Measurements from ENCODE around the gene FASN.
A peak's percentile ranks its signal among the peaks of the same experiment; 100 is the strongest.

The FASN gene

DNA sequence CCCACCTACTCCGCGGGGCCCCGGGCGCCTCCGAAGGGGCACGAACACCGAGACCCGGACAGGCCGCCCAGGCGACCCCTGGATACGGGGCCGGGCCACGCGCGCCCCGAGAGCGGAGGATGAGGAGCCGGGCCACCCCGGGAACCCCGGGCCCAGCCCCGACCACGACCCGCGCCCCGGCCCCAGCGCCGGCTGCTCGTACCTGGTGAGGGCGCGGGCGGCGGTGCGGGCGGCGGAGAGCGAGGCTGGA, 192 bp downstream of the FASN start:
- Histone ChIP-seq H3K4me1 (ENCODE audit: control insufficient read depth, insufficient read depth, low read length) (peaks cover 26% of the 10 kb centered on the region), H3K4me3 (ENCODE audit: low read length) (peak overlapping the region; percentile 85), H3K9me3 (replicated peaks; ENCODE audit: low read length) (no peaks in the 10 kb centered on the region), H3K4me2 (ENCODE audit: low read length) (peak overlapping the region; percentile 99), H3K27me3 (ENCODE audit: control insufficient read depth, insufficient read depth, low read length) (no peaks in the 10 kb centered on the region), H3K9ac (ENCODE audit: low read depth, low read length) (peak overlapping the region; percentile 97), H3K36me3 (ENCODE audit: insufficient read depth, low read length) (peaks cover 23% of the 10 kb centered on the region)

DNA sequence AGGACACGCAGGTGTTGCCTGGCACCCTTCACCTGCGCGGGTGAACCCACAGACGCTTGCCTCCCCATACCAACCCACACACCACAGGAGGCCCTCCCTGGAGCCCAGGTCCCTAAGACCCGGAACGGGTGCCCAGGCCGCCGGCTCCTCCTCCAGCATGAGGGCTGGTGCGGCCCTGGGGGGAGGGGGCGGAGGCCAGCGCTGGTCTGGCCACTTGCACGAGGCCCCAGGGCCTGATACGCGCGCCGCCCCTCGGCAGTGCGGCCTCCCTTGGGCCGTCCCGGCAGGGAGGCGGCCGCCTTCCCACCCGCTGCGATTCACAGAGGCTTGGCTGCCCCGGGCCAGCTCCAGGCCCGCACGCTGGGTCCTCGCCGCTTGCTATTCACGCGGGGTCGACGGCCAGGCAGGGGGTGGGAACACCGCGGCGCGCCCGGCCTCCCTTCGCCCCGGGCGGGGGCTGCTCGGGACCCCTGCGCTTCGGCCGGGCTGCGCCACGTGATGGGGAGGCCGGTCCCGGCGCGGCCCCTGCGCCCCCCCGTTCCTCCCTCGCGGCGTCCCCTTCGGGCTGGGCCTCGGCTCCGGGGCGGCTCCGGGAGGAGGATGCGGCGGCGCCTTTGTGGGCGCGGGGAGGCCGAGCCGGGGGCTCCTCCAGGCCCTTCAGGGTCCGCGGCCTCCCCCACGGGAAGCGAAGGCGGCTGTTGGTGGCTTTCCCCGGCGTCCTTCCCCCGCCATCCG, 685 bp downstream of the FASN start:
- peaks cover 24% of the 10 kb centered on the region for H3K36me3 ChIP-seq (ENCODE audit: insufficient read depth, low read length)
- peak overlapping the region; percentile 97 for H3K9ac ChIP-seq (ENCODE audit: low read depth, low read length)
- no peaks in the 10 kb centered on the region for H3K9me3 ChIP-seq (replicated peaks; ENCODE audit: low read length)
- peaks cover 26% of the 10 kb centered on the region for H3K4me1 ChIP-seq (ENCODE audit: control insufficient read depth, insufficient read depth, low read length)
- H3K4me3 ChIP-seq (ENCODE audit: low read length): peak overlapping the region; percentile 85
- peak overlapping the region; percentile 99 for H3K4me2 ChIP-seq (ENCODE audit: low read length)
- no peaks in the 10 kb centered on the region for H3K27me3 ChIP-seq (ENCODE audit: control insufficient read depth, insufficient read depth, low read length)

DNA sequence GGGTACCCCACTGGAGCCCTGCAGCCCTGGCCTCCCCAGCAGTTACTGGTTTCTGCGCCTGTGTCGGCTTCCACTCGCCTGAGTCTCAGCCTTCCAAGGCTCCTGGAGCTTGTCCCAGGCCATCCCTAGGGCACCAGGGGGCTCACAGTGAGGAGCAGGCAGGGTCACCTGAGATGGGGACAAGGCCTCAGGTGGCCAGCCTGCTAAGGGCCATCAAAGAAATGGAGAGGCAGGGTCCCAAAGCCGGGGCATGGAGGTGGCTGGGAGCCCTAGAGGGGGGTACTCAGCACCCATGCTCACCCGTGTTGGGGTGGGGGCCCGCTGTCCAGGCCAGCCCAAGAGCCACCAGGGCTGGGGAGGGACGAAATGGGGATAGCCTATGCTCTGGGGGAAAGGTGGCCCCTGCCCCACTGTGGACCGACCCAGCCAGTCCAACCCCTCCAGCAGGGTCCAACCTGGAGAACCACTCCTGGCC, 1.3 kb downstream of the FASN start:
- H3K9me3 ChIP-seq (replicated peaks; ENCODE audit: low read length): no peaks in the 10 kb centered on the region
- no peaks in the 10 kb centered on the region for H3K27me3 ChIP-seq (ENCODE audit: control insufficient read depth, insufficient read depth, low read length)
- H3K4me3 ChIP-seq (ENCODE audit: low read length): peak overlapping the region; percentile 85
- H3K4me2 ChIP-seq (ENCODE audit: low read length): peak overlapping the region; percentile 99
- peaks cover 30% of the 10 kb centered on the region for H3K36me3 ChIP-seq (ENCODE audit: insufficient read depth, low read length)
- peaks cover 26% of the 10 kb centered on the region for H3K4me1 ChIP-seq (ENCODE audit: control insufficient read depth, insufficient read depth, low read length)
- peak overlapping the region; percentile 97 for H3K9ac ChIP-seq (ENCODE audit: low read depth, low read length)

DNA sequence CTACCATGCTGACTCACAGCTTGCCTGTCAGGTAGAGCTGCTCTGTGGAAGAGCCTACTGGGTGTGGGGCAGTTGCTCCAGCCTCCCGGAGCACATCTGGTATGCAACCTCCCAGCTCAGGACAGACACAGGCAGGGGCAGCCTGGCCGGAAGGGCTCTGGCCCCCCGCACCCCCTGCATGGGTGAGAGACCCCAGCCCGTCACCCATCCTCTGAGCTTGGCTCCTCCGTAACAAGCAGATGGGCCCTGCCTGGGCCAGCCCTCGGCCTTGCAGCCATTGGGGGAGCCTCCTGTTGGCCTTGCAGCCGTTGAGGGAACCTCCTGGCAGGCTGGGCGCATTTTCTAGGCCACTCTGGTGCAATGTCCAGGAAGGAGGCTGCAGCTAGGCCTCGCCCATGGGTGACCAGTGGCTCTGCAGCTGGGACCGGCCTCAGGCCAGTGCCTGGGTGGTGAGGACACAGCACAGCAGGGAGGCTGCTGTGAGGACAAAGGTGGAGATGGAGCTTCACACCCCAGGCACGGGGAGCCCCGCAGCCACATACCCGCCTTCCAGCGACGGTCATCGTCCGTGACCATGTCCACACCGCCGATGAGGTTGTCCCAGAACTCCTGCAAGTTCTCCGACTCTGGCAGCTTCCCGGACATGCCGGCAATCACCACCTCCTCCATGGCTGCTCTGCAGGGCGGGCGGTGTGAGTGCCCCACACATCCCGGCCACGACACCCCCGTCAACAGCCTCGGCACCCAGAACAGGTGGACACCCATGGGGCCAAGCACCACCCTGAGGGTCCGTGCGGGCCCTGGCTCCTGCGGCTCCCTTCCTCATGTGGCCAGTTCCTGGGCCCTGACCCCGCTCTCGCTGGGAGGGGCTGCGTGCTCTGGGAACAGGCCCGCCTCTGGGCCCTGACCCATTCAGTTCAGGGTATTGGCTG, 2.0 kb downstream of the FASN start:
- peaks cover 26% of the 10 kb centered on the region for H3K4me1 ChIP-seq (ENCODE audit: control insufficient read depth, insufficient read depth, low read length)
- H3K4me3 ChIP-seq (ENCODE audit: low read length): peak overlapping the region; percentile 85
- peaks cover 37% of the 10 kb centered on the region for H3K36me3 ChIP-seq (ENCODE audit: insufficient read depth, low read length)
- H3K9ac ChIP-seq (ENCODE audit: low read depth, low read length): peak overlapping the region; percentile 97
- no peaks in the 10 kb centered on the region for H3K9me3 ChIP-seq (replicated peaks; ENCODE audit: low read length)
- no peaks in the 10 kb centered on the region for H3K27me3 ChIP-seq (ENCODE audit: control insufficient read depth, insufficient read depth, low read length)
- H3K4me2 ChIP-seq (ENCODE audit: low read length): peak overlapping the region; percentile 99

DNA sequence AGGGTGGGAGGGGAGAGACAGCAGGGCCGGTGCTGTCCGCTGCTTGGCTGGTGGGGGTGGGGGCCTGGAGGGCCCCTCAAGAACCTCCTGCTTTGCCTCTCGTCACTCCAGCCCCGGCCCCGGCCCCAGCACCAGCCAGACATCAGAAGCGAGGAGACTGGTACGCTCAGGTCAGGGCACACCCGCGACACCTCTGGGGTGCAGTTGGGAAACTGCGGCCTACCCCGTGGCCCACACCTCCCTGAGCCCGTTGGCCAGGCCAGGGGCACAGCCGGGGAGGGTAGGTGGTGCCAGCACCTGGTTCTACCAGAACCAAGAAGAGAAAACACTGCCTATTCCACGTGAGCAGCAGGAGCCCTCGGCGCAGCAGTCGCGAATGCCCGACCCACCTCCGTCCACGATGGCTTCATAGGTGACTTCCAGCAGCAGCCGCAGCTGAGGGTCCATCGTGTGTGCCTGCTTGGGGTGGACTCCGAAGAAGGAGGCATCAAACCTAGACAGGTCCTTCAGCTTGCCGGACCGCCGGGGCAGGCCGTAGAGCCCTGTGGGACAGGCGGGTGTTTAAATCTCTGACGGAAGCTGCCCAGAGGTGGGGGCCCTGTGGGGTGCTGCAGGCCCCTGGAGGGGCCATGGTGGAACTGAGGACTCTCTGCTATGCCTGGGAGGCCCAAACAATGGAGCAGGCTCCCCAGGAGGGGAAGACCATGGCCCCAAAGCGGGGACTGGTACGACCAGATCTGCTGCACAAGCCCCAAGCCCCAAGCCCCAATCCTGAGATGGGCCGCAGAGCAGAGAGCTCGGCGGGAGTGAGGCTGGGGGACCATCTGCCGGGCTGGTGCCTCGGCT, 2.9 kb downstream of the FASN start:
- Histone ChIP-seq H3K27me3 (ENCODE audit: control insufficient read depth, insufficient read depth, low read length) (no peaks in the 10 kb centered on the region), H3K4me2 (ENCODE audit: low read length) (peak overlapping the region; percentile 99), H3K4me3 (ENCODE audit: low read length) (no peak overlapping the region), H3K9ac (ENCODE audit: low read depth, low read length) (no peak overlapping the region), H3K4me1 (ENCODE audit: control insufficient read depth, insufficient read depth, low read length) (peaks cover 24% of the 10 kb centered on the region), H3K9me3 (replicated peaks; ENCODE audit: low read length) (no peaks in the 10 kb centered on the region), H3K36me3 (ENCODE audit: insufficient read depth, low read length) (peaks cover 44% of the 10 kb centered on the region)

DNA sequence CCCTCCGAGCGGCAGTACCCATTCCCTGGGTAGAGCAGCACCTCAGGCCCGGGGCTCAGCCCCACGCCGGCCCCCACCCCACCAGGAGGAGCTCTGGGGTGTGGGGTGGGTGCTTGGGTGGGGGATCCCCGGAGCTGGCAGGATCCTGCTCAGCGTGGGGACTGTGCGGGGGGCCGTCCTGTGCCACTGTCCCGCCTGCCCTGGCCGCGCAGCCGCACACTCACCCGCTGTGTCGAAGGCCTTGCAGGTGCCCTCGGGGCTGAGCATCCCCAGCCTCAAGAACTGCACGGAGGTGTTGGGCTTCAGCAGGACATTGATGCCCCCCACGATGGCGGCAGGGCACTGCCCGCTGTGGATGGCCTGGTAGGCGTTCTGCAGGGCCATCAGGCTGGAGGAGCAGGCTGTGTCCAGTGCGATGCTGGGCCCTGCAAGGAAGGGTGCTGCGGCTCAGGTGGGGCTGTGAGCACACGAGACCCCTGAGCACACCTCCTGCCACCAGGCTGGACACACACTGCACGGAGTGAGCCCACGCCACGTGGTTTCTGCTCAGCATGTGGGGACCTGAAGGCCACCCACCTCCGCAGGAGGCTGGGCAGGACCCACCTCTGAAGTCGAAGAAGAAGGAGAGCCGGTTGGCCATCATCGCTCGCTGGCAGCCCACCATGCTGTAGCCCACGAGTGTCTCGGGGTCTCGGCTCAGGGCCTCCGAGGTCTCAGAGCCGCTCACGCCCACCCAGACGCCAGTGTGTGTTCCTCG, 4.9 kb downstream of the FASN start:
- Histone ChIP-seq H3K4me1 (ENCODE audit: control insufficient read depth, insufficient read depth, low read length) (peaks cover 13% of the 10 kb centered on the region), H3K9ac (ENCODE audit: low read depth, low read length) (no peak overlapping the region), H3K4me2 (ENCODE audit: low read length) (no peak overlapping the region), H3K36me3 (ENCODE audit: insufficient read depth, low read length) (peaks cover 64% of the 10 kb centered on the region), H3K9me3 (replicated peaks; ENCODE audit: low read length) (no peaks in the 10 kb centered on the region), H3K4me3 (ENCODE audit: low read length) (no peak overlapping the region), H3K27me3 (ENCODE audit: control insufficient read depth, insufficient read depth, low read length) (no peaks in the 10 kb centered on the region)

DNA sequence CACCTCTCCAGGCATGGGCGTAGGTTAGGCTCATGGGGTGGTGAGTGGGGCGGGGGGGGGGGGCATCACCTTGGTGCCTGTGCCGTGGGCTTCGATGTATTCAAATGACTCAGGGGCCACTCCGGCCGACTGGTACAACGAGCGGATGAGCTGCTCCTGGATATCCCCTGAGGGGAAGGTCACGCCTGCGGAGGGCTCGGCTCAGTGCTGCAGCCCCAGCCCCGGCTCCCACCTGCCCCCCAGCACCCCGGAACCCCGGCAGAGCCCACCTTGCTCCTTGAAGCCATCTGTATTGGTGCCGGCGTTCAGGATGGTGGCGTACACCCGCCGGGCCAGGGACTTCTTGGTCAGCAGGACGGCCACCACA, 5.4 kb downstream of the FASN start:
- Histone ChIP-seq H3K27me3 (ENCODE audit: control insufficient read depth, insufficient read depth, low read length) (no peaks in the 10 kb centered on the region), H3K4me2 (ENCODE audit: low read length) (no peak overlapping the region), H3K4me3 (ENCODE audit: low read length) (no peak overlapping the region), H3K9ac (ENCODE audit: low read depth, low read length) (no peak overlapping the region), H3K9me3 (replicated peaks; ENCODE audit: low read length) (no peaks in the 10 kb centered on the region), H3K4me1 (ENCODE audit: control insufficient read depth, insufficient read depth, low read length) (peaks cover 13% of the 10 kb centered on the region), H3K36me3 (ENCODE audit: insufficient read depth, low read length) (peaks cover 69% of the 10 kb centered on the region)

DNA sequence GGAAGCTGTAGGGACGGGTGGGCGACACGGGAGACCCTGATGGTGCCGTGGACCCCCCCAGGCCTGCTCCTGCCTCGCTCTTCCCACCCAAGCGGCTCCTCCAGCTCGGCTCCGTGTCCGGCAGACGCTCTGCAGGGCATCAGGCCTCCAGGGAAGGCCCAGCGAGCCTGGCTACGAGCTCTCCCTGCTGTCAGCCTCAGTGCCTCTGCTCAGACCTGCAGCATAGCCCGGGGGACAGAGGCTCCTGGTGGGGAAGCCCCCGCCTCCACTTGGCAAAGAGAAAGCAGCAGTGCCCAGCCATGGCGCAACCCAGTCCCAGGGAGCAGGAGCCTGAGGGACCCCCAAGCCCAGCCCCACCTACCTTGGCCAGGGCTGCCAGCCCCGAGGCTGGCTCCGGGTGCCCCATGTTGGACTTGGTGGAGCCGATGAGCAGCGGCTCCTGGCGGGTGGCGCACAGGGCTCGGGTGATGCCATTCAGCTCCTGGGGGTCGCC, 5.9 kb downstream of the FASN start:
- Histone ChIP-seq H3K9ac (ENCODE audit: low read depth, low read length) (no peak overlapping the region), H3K9me3 (replicated peaks; ENCODE audit: low read length) (no peaks in the 10 kb centered on the region), H3K27me3 (ENCODE audit: control insufficient read depth, insufficient read depth, low read length) (no peaks in the 10 kb centered on the region), H3K4me3 (ENCODE audit: low read length) (no peak overlapping the region), H3K4me2 (ENCODE audit: low read length) (no peak overlapping the region), H3K4me1 (ENCODE audit: control insufficient read depth, insufficient read depth, low read length) (peaks cover 13% of the 10 kb centered on the region), H3K36me3 (ENCODE audit: insufficient read depth, low read length) (peaks cover 74% of the 10 kb centered on the region)

DNA sequence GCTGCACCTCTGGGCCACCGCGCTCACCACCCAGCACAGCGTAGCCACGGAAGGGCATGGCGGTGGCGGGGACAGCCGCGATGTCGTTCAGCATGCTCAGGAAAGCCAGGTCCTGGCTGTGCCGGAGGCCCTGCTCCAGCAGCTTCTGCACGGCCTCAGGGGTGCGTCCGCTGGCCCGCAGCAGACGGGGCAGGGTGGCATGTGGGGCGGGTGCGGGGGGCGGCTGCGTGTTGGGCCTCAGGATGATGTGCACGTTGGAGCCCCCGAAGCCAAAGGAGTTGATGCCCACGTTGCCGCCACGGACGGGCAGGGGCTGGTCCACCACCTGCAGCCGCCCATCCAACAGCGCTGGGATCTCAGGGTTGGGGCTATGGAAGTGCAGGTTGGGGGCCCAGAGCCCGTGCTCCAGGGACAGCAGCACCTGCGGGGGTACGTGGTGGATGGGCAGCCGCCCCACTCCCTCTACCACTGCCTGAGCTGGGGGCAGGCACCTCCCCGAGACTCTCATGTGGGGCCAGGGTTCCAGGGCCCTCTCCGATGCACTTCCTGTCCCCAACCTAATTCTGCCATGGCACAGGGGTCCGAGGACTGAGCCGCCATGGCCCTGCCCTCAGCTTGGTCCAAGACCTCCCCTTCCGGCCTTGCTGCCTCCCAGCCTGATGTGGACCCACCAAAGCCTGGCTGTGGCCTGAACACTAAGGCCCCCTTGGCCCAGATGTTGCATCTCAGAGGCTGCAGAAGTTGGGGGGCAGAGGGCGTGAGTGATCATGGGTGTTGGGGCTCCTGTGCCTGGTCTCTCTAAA, 6.6 kb downstream of the FASN start:
- no peak overlapping the region for H3K9ac ChIP-seq (ENCODE audit: low read depth, low read length)
- H3K4me1 ChIP-seq (ENCODE audit: control insufficient read depth, insufficient read depth, low read length): peaks cover 6% of the 10 kb centered on the region
- peaks cover 79% of the 10 kb centered on the region for H3K36me3 ChIP-seq (ENCODE audit: insufficient read depth, low read length)
- H3K9me3 ChIP-seq (replicated peaks; ENCODE audit: low read length): no peaks in the 10 kb centered on the region
- no peaks in the 10 kb centered on the region for H3K27me3 ChIP-seq (ENCODE audit: control insufficient read depth, insufficient read depth, low read length)
- no peak overlapping the region for H3K4me3 ChIP-seq (ENCODE audit: low read length)
- H3K4me2 ChIP-seq (ENCODE audit: low read length): no peak overlapping the region

DNA sequence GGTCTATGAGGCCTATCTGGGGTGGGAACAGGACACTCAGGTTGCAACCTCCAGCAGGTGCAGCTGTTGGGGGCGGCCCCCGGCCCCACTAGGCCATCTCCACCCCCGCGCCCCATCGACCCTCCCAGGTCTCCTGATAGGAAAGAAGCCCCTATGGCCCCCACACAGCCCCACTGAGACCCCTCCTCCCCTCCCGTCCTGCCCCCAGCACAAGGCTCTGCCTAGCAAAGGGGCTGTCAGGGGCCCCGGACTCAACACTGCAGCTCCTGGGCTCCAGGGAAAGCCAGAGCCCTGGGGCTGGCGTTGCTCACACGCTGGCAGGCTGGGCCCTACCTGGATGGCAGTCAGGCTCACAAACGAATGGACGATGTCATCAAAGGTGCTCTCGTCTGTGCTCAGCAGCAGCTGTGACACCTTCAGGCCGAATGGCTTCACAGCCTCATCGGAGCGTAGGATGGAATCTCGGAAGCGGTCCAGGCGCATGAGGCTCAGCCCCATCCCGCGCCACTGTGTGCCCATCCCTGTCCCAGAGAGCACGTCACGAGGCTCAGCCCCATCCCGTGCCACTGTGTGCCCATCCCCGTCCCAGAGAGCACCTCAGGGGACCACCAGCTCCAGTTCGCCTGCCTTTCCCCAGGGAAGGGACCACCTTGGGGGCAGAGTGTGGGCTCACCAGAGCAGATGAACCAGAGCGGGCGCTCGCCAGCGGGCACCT, 7.3 kb downstream of the FASN start:
- no peak overlapping the region for H3K4me3 ChIP-seq (ENCODE audit: low read length)
- H3K9ac ChIP-seq (ENCODE audit: low read depth, low read length): no peak overlapping the region
- H3K4me1 ChIP-seq (ENCODE audit: control insufficient read depth, insufficient read depth, low read length): no peaks in the 10 kb centered on the region
- H3K9me3 ChIP-seq (replicated peaks; ENCODE audit: low read length): no peaks in the 10 kb centered on the region
- H3K4me2 ChIP-seq (ENCODE audit: low read length): no peak overlapping the region
- peaks cover 82% of the 10 kb centered on the region for H3K36me3 ChIP-seq (ENCODE audit: insufficient read depth, low read length)
- H3K27me3 ChIP-seq (ENCODE audit: control insufficient read depth, insufficient read depth, low read length): no peaks in the 10 kb centered on the region

All from skeletal muscle satellite cell (primary cell).